GM19240 (cell line): ENCODE data around the gene CCDC85C.

Experiments
- DNase-seq: peaks from one replicate; pipeline ENCODE4 v3.0.0; 2011; ENCODE audit warnings: low spot score; ENCODE audit not compliant: insufficient read length

The CCDC85C gene

GRCh38 chr14:99541677-99542470 lies 62.1 kb downstream of the CCDC85C start:
- DNase-seq: no peak

DNA sequence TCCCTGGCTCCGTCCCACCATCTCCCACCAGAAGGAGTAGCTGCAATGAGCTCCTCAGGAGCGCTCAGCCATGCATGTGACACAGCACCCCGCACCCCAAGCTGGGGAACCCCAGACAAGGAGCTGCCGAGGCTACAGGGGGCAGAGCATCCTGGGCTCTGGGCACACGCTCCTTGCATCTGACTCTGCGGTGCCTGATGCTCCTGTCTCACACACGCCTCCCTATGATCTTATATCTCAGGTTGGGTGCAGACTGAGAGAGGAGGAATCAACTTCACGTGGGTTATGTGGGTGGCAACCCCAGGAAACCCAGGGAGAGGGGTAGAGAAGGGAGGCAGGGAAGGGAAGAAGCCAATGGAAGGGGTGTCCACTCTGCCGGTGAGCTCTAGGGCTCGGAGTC lies 62.8 kb downstream of the CCDC85C start:
- DNase-seq: no peak

- no peak for DNase-seq
These were observed 63.6 kb downstream of the CCDC85C start for GRCh38 chr14:99540196-99541032.

GRCh38 chr14:99539491-99539890 lies 64.5 kb downstream of the CCDC85C start:
- DNase-seq: no peak

DNA sequence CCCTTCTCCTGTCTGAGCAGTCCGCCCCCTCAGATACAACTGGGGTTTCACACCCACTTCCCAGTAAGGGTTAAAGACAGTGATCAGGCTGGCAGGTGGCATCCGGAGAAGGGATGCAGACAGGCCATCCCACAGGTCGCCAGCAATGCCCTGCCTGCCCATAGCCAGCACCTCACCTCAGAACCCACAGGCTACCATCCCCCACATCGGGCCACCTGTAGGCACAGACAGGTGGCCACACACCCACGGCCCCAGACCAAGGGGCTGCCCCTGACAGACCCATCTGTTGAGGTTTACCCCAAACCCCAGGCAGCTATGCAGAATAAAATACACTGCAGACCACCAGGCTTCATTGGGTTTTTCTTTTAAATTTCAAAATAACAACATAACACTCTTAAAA lies 65.3 kb downstream of the CCDC85C start:
- no peak for DNase-seq

DNA sequence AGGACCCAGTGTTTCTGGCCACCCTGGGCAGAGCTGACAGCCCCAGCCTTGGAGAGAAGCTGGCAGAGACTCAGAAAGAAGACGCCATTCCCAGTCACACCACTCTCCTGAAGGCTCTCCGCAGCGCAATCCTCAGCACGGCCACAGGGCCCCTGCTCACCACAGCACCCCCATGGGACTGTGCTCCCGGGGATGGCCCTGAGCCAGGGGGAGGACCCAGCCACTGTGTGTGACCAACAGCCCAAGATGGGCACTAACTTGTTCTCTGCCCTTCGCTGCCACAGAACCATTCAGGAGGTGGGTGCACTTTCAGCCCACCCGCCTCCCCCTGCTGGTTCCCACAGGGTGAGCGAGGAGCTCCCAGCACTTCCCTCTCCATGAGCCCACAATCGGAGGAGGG lies 65.7 kb downstream of the CCDC85C start:
- DNase-seq: no peak

DNA sequence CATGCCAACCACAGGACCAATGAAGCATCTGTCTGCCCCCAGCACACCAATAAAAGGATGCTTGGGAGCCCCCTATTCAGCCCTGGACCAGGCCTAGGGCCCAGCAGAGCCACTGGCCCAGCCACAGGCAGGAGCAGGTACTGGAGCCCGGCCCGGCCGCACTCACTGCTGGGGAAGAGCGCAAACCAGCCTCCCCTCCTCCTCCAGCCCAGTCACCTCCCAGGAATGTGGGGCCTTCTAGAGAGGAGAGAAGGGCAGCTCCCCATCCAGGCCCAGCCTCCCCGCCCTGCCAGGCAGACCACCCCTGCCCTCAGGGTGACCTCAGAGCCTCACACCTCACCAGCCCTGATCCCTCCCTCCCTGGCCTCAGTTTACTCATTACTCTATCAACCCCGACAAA lies 66.6 kb downstream of the CCDC85C start:
- no peak for DNase-seq

DNA sequence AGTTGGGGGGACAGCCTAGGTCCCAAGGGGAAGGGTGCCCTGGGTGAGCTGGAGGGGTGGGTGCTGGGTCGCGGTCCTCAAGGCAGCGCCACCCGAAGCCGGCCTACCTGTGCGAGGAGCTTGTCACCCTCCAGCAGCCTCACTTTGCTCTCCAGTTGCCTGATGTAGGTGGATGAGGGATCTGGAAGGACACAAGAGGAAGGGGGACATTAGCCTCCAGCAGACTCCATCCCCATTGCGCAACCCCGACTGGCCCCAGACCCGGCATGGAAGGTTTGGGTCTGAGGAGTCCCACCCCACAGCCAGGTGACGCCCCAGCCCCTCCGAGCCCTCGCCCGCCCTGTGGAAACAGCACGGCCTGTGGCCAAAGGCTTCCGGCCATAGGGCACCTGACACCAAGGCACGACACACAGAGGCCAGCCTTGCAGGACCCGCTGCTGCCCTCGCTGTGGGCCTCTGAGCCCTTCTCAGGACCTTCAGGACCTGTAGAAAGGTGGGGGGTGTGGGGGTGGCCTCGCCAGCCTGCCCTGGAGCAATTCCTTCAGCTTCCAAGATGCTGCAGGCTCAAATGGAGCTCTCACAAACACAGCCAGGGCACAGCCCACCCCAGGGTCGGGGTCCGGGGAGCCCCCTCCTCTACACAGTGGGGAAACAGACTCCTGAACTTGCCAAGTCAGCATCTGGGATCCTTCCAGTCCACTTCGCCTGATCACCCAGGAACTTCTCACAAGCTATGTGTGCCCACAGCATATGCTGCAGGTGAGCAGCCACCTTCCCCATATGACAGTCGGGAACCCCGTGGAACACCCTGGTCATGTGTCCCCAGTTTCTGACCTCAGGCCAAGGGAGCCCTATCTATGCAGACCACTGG lies 67.9 kb downstream of the CCDC85C start:
- DNase-seq: no peak

GRCh38 chr14:99535448-99535847 lies 68.6 kb downstream of the CCDC85C start:
- no peak for DNase-seq

GRCh38 chr14:99534863-99535262 lies 69.1 kb downstream of the CCDC85C start:
- DNase-seq: no peak

- DNase-seq: no peak
These were observed 69.7 kb downstream of the CCDC85C start for GRCh38 chr14:99534333-99534732.

- DNase-seq: no peak
These were observed 71.7 kb downstream of the CCDC85C start for GRCh38 chr14:99532310-99532709.

- no peak for DNase-seq
These were observed 72.5 kb downstream of the CCDC85C start for GRCh38 chr14:99531251-99532096.

DNA sequence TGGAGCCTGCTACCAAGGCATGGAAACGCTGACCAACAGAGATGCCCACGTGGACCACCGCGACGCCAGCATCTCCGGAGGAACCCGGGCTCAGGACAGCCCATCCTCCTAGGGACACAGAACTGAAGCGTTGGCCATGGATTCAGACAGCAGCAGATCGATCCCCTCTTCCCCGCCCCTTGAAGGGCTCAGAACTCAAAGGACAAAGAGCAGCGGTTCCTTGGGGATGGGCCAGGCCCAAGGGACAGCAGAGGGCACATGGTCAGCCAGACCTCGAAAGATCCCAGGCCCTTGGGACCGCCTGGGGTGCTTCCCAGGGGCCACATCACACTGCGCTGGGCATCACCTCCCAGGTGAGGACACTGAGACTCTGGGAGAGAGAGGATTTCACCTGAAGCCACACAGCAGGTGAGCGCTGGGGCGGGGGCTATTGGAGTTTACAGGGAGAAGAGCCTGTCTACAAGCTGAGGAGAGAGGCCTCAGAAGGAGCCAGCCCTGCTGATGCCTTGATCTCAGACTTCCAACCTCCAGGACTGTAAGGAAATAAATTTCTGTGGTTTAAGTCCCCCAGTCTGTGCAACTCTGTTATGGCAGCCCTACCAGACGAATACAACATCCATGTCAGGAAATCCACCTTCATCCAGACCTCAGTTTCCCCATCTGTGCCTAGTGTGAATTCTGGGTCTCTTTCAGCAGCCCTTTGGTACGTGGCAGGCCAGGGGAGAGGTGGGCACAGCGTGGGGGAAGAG lies 73.4 kb downstream of the CCDC85C start:
- DNase-seq: no peak

GRCh38 chr14:99529899-99530298 lies 74.1 kb downstream of the CCDC85C start:
- no peak for DNase-seq

DNA sequence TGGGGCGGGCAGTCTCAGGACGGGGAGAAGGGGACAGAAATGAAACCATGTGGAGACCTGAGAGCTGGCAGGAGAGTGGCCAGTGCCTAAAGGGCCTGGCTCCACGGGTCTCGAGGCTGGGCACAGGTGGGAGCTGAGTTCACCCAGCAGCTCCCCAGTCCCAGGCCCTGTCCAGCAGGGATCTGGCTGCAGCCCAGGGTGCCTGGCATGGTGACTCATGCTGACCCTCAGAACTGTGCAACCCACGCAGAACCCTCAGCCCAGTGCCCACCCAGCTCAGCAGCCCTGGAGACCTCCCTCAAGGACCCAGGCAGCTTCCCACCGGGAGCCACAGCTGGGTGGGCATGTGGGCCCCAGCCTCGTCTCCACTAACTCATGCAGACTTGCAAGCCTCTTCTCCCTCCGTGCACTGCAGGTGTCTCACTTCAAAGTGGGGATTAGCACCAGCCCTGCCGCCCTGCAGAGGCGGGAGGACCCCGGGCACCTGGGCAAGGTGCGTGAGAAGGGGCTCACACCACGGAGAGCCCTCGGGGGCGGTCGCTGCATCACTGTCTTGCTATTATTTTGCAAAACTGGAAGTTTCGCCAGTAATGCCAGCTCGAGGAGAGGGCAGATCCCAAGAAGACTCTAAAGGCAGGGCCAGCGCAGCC lies 76.5 kb downstream of the CCDC85C start:
- DNase-seq: no peak

DNA sequence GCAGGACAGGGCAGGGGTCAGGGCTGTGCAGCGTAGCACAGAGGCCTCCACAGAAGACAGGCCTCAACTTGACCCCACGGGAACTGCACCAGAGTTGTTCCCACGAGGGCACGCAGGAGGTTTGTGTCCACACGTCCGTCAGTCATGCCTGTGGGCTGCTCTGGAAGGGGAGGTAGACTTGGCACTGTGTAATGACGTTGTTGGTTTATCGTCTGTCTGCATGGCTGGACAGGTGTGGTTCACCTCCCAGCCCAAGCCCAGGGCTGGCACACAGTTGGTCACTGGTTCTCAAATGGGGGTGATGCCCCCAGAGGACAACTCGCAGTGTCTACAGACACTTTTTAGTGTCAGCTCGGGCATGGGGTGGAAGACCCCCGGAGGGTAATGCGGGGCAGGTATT lies 77.0 kb downstream of the CCDC85C start:
- no peak for DNase-seq

- no peak for DNase-seq
These were observed 78.3 kb downstream of the CCDC85C start for GRCh38 chr14:99525699-99526080.
